ENCODE results near the gene CLEC20A. TPM values are rescaled to one million over a fixed set of nuclear protein-coding genes. Genes with fewer than 3 reads are reported as not detected.

Gene CLEC20A
- total and polyA plus RNA-seq, 9 of the 15 experiments (the other 6 are each of a cell fraction or from before 2014, with no cell fraction given): not detected

- intact Hi-C loops (cut with micrococcal nuclease) (no loop called here), in situ Hi-C loops (cut with MboI) (no loop called here)
- ATAC-seq (no peak), DNase-seq (ENCODE audit: extremely low read depth in 1 of 4, low spot score in 3 of 4) (no peak), FAIRE-seq (no peak)
- Histone ChIP-seq H3K9ac (ENCODE audit: insufficient read depth in 1 of 2, low read depth in 2 of 2, low read length in 2 of 2) (no peak overlapping the region), H3K27ac (ENCODE audit: extremely low read depth, low read depth, low read length) (no peak overlapping the region), H3K4me3 (no peak overlapping the region), H3K79me2 (ENCODE audit: control insufficient read depth, insufficient read depth, low read length) (no peaks in the 10 kb centered on the region), H3K4me2 (ENCODE audit: insufficient read depth, low read length) (no peak overlapping the region), H4K20me1 (replicated peaks; ENCODE audit: control insufficient read depth, insufficient read depth, low read length) (no peaks in the 10 kb centered on the region), H3K9me1 (ENCODE audit: control insufficient read depth, insufficient read depth, low read length) (no peaks in the 10 kb centered on the region), H2AFZ (ENCODE audit: low read depth, low read length) (no peak overlapping the region), H3K27me3 (ENCODE audit: control insufficient read depth in 2 of 2, insufficient read depth in 2 of 2, low read length in 2 of 2) (peaks cover 9 to 39% of the 10 kb centered on the region in 2 experiments; a peak in 4 of 5 replicates), H3K36me3 (ENCODE audit: control insufficient read depth, insufficient read depth, low read length) (no peaks in the 10 kb centered on the region), H3K9me3 (replicated peaks; ENCODE audit: control insufficient read depth, insufficient read depth, low read depth, low read length) (no peaks in the 10 kb centered on the region), H3K4me1 (replicated peaks in 1 of 2; ENCODE audit: control insufficient read depth in 2 of 2, insufficient read depth in 2 of 2, low read length in 2 of 2) (no peaks in the 10 kb centered on the region; a peak in 1 of 5 replicates)
- TF ChIP-seq ADNP (tag; IDR thresholded peaks at IDR 0.05): no peak
- no peak for TF ChIP-seq ZNF395 (CRISPR knock-in tag; IDR thresholded peaks at IDR 0.05)
- TF ChIP-seq NR2C1 (IDR thresholded peaks at IDR 0.05): no peak
- TF ChIP-seq NR2C1 (tag; IDR thresholded peaks at IDR 0.05): no peak
- no peak for TF ChIP-seq SMARCA4 (IDR thresholded peaks at IDR 0.05)
- TF ChIP-seq HOXB6 (CRISPR knock-in tag; IDR thresholded peaks at IDR 0.05; ENCODE audit: borderline replicate concordance): no peak
- TF ChIP-seq ZNF785 (CRISPR knock-in tag; IDR thresholded peaks at IDR 0.05): no peak
- no peak for TF ChIP-seq ARID1B (IDR thresholded peaks at IDR 0.05)
- no peak for TF ChIP-seq RFX5 (IDR thresholded peaks at IDR 0.05; ENCODE audit: low read depth, low read length)
- TF ChIP-seq KLF1 (tag; IDR thresholded peaks at IDR 0.05): no peak
- TF ChIP-seq KAT8 (IDR thresholded peaks at IDR 0.05; ENCODE audit: low read depth): no peak
- TF ChIP-seq CHAMP1 (IDR thresholded peaks at IDR 0.05): no peak
- TF ChIP-seq HMGXB4 (CRISPR knock-in tag; IDR thresholded peaks at IDR 0.05): no peak
- no peak for TF ChIP-seq ZBTB8A (IDR thresholded peaks at IDR 0.05; ENCODE audit: partially characterized antibody)
- TF ChIP-seq TGIF2 (CRISPR knock-in tag; IDR thresholded peaks at IDR 0.05): no peak
- TF ChIP-seq WHSC1 (IDR thresholded peaks at IDR 0.05; ENCODE audit: low read length): no peak
- TF ChIP-seq CREB3L1 (IDR thresholded peaks at IDR 0.05; ENCODE audit: borderline replicate concordance, low read depth): no peak
- 0% methylated on average over 3 of the region's 3 CpGs for WGBS (ENCODE audit: insufficient coverage, low coverage, missing lambda C conversion rate)
- POLR2A ChIA-PET: interaction anchor here (0.6 to 1.4 kb wide), 3 partner anchors 9 to 131 kb away, joined by 3 read pairs; no protein-coding TSS in a partner anchor
- BruUV-seq (replicated peaks): no TSS peak
- CTCF ChIA-PET (ENCODE audit: low intra/inter-chr PET ratio): no interaction called here
Measured at GRCh38 chr1:178485541-178485981, 11.2 kb downstream of the CLEC20A start.

Measured in K562 (cell line).